Lung (tissue), 12 donors: ENCODE data around the gene GRIN2A. TPM values are rescaled to one million over a fixed set of nuclear protein-coding genes. Genes with fewer than 3 reads are reported as not detected.

ENCODE experiments used
- ATAC-seq: fragments of 200-7000 bp; cut with Tn5 transposase; one replicate; pipeline ENCODE4 v1.9.1; 2020; ENCODE audit warnings: moderate number of reproducible peaks; ENCODE audit not compliant: insufficient read depth, low FRiP score
- DNase-seq, 3 donors: peaks; one replicate each; pipeline ENCODE4 v3.0.0-alpha.2; 2013 to 2017
- H3K27ac ChIP-seq, 2 donors: one replicate each; pipeline ENCODE4 v1.5.1; 2013; ENCODE audit warnings: mild to moderate bottlenecking in 2 of 2, moderate library complexity in 2 of 2, control low read depth in 1 of 2, inconsistent platforms in 1 of 2, low read depth in 1 of 2, low read length in 1 of 2
- H3K27me3 ChIP-seq, 3 donors: one replicate each; pipeline ENCODE4 v1.5.1; 2013; ENCODE audit warnings: low read length in 2 of 3; ENCODE audit not compliant: control insufficient read depth in 3 of 3, insufficient read depth in 3 of 3
- H3K36me3 ChIP-seq, 4 donors: one replicate each; pipeline ENCODE4 v1.5.1; 2013; ENCODE audit warnings: low read length in 4 of 4, mild to moderate bottlenecking in 1 of 4, moderate library complexity in 1 of 4; ENCODE audit not compliant: control insufficient read depth in 4 of 4, insufficient read depth in 4 of 4
- H3K4me1 ChIP-seq, 5 donors: one replicate each; pipeline ENCODE4 v1.5.1; 2013; ENCODE audit warnings: low read length in 5 of 5, mild to moderate bottlenecking in 2 of 5, moderate library complexity in 1 of 5; ENCODE audit not compliant: control insufficient read depth in 5 of 5, insufficient read depth in 5 of 5
- H3K4me3 ChIP-seq: one replicate; pipeline ENCODE4 v1.5.1; 2013; ENCODE audit warnings: mild to moderate bottlenecking, control low read depth, moderate library complexity
- H3K9ac ChIP-seq, 2 donors: one replicate each; pipeline ENCODE4 v1.5.1; 2013; ENCODE audit warnings: low read length in 2 of 2, control low read depth in 1 of 2; ENCODE audit not compliant: insufficient read depth in 1 of 2
- H3K9me3 ChIP-seq, 4 donors: one replicate each; pipeline ENCODE4 v1.5.1; 2013; ENCODE audit warnings: low read length in 3 of 4, mild to moderate bottlenecking in 1 of 4, moderate library complexity in 1 of 4; ENCODE audit not compliant: control insufficient read depth in 4 of 4, insufficient read depth in 3 of 4
- WGBS, 2 donors: extraction: QIAGEN DNeasy Blood & Tissue Kit; methylation state at CpG; one replicate each; pipeline ENCODE4 v1.1.7; 2013; 5-methylcytosine and 5-hydroxymethylcytosine counted together
- polyA plus RNA-seq, 2 donors: library from polyadenylated mRNA; stranded (reverse); fragments of 200-250 nt; gene quantifications; one replicate each; pipeline ENCODE4 v1.2.1, GENCODE V29; 2013
- total RNA-seq, 2 donors: library from RNA; depleted of rRNA in 1 of 2; stranded (reverse); fragments of >200 nt in 1 of 2; gene quantifications; one replicate each; pipeline ENCODE4 v1.2.1, GENCODE V29; 2014 to 2021
- TF ChIP-seq, protein P1 (sequence below): IDR thresholded peaks from 2 replicates; pipeline ENCODE4 v1.5.1; 2012; ENCODE audit warnings: mild to moderate bottlenecking; ENCODE audit errors: control extremely low read depth, extremely low read depth
- donor health status: control.
- donor health status: control.
- donor health status: Bipolar disorder and iron deficiency.
- donor health status: healthy.
- donor health status: DM: yes; HTN: yes; CAD: no.

GRIN2A gene
- total and polyA plus RNA-seq, 4 donors: 0.02 to 0.37 (median 0.10) TPM

DNA sequence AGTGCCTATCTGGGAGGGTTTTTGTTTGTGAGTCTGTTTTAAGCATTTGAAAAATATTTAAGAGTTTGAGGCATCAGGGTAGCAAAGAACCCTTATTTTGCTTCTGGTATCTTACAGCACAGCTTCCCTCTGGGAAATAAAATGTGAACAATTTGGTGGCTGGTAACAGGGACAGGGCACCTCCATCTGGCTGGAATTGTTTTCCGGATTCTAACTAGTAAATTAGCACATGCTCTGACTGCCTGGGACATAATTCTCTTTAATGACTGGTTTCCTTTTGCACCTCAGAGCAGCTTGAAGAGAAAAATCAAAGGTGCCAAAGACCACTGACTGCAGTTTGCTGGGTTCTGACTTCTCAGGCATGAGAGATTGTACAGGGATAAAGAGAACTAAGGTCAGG lies 469.1 kb downstream of the GRIN2A start:
- Histone ChIP-seq H3K9me3 (no peaks in the 10 kb centered on the region), H3K4me3 (no peak overlapping the region), H3K27me3 (no peaks in the 10 kb centered on the region), H3K4me1 (peaks cover 0 to 3% (median 0%) of the 10 kb centered on the region in 5 donors), H3K9ac (no peak overlapping the region), H3K27ac (no peak overlapping the region), H3K36me3 (no peaks in the 10 kb centered on the region)
- DNase-seq (no peak), ATAC-seq (no peak)
- WGBS, 2 donors: 32 to 58% methylated on average over 1 of the region's 1 CpG
- TF ChIP-seq, protein P1, sequence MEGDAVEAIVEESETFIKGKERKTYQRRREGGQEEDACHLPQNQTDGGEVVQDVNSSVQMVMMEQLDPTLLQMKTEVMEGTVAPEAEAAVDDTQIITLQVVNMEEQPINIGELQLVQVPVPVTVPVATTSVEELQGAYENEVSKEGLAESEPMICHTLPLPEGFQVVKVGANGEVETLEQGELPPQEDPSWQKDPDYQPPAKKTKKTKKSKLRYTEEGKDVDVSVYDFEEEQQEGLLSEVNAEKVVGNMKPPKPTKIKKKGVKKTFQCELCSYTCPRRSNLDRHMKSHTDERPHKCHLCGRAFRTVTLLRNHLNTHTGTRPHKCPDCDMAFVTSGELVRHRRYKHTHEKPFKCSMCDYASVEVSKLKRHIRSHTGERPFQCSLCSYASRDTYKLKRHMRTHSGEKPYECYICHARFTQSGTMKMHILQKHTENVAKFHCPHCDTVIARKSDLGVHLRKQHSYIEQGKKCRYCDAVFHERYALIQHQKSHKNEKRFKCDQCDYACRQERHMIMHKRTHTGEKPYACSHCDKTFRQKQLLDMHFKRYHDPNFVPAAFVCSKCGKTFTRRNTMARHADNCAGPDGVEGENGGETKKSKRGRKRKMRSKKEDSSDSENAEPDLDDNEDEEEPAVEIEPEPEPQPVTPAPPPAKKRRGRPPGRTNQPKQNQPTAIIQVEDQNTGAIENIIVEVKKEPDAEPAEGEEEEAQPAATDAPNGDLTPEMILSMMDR: no peak

DNA sequence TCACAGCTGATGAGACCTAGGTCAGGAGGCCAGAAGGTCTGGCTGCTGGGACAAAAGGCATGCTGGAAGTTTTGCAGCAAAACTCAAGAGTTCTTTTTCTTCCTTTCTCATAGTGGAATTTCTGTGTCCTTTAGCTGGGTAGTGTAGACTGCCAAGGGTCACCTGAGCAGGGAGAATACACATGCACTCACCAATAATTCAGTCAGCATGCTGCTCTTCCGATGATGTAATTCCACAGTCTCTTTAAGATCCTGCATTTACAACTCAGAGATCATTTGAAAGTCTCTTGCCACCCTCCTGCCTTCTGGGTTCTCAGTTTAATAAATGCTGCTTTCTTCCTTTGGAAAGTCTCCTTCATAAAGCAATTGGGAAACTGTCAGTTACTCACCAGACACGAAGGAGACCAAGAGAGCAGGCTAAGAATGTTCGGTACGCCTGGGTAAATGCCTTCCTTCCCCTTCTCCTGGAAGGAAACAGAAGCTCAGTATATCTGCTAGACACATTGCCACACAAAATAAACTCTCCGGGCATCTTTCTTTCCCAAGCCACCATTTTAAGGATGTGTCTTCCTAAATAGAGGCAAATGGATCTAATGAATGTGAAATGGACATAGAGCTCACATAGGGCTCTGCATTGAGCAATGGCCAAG lies 473.1 kb downstream of the GRIN2A start:
- Histone ChIP-seq H3K27me3 (no peaks in the 10 kb centered on the region), H3K9ac (no peak overlapping the region), H3K27ac (no peak overlapping the region), H3K4me1 (peaks cover 0 to 3% (median 0%) of the 10 kb centered on the region in 5 donors), H3K36me3 (no peaks in the 10 kb centered on the region), H3K9me3 (no peaks in the 10 kb centered on the region), H3K4me3 (no peak overlapping the region)
- no peak for DNase-seq
- TF ChIP-seq, protein P1: no peak
- WGBS, 2 donors: 41 to 48% methylated on average over 5 of the region's 5 CpGs
- ATAC-seq: no peak

DNA sequence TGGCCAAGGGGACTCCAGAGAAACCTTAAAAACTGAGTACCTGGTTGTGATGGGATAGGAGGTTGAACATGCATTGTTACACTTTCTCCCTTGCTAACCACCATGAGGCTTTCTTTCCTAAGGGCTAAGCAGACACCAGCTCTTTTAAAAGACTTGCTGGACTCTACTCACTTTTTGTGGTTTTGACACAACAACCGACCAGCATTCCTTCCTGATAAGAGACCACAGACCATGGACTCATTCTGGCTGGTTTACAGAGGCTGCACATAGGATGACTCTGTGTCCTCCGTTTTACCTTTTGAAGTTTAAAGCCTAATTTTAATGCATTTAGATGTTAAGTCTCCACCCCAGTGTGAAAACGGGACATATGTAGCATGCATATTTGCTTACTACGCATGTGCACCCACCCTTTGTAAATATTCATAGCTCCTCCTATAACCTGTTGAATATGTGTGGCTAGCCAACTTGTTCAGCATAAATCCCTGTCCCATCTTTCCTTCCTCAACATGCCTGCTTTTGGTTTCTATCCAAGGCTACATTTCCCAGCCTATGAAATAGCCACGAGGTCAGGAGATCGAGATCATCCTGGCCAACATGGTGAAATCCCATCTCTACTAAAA lies 475.9 kb downstream of the GRIN2A start:
- Histone ChIP-seq H3K36me3 (no peaks in the 10 kb centered on the region), H3K4me3 (no peak overlapping the region), H3K9ac (no peak overlapping the region), H3K4me1 (no peaks in the 10 kb centered on the region), H3K27ac (no peak overlapping the region), H3K9me3 (no peaks in the 10 kb centered on the region), H3K27me3 (no peaks in the 10 kb centered on the region)
- ATAC-seq (no peak), DNase-seq (no peak)
- 71 to 73% methylated on average over 6 of the region's 6 CpGs for WGBS, 2 donors
- TF ChIP-seq, protein P1: no peak
